ENCODE data around the gene PBX3.

Gene PBX3

DNA sequence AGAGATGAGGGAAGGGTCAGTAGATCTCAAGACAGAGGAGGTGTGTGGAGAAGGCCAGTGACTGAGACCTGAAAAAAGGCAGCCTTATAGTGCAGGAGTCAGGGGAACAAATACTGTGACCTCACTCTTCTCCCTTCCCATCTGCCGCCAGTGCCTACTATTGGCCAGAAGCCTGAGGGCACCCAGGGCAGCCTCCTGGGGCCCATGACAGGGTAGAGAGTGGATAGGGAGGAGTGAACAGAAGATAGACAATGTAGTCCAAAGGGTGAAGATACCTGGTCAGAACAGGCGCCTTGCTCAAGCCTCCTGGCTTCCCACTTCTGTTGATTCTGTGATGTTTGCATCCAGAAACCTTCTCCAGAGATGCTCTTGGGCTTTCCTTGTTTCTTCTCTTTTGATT is 196.7 kb downstream of the PBX3 start:
- Histone ChIP-seq H3K36me3 (ENCODE audit: control insufficient read depth, insufficient read depth, low read length) (peaks cover 8% of the 10 kb centered on the region), H3K27me3 (ENCODE audit: control insufficient read depth, insufficient read depth, low read length) (no peaks in the 10 kb centered on the region), H3K4me3 (ENCODE audit: low read depth, low read length) (no peak overlapping the region), H3K9ac (ENCODE audit: low read depth, low read length) (no peak overlapping the region), H3K9me3 (ENCODE audit: control insufficient read depth, insufficient read depth, low read length) (peaks cover 4% of the 10 kb centered on the region; the same call in 1 of the 2 replicates), H3K27ac (ENCODE audit: low read depth, low read length) (no peak overlapping the region), H3K4me1 (ENCODE audit: control insufficient read depth, insufficient read depth, low read length) (0 out of 2 replicates have a peak, but pooled peaks cover under 1% of the 10 kb centered on the region)

DNA sequence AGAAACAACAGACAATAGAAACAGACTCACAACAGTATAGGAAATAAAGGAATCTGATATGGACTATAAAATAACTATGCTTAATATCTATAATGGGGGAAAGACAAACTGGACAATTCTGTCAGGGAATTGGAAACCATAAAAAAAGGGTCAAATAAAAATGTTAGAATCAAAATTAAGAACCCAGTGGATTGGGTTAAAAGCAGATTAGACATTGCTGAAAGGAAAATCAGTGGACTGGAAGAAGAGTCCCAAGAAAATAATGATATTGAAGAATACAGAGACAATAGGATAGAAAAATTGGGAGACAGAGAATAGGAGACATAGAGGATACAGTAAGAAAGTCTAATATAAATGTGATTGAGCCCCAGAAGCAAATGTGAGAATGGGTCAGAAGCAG is 199.2 kb downstream of the PBX3 start:
- peaks cover 20% of the 10 kb centered on the region for H3K4me1 ChIP-seq (ENCODE audit: control insufficient read depth, insufficient read depth, low read length)
- peaks cover 4% of the 10 kb centered on the region; the same call in 1 of the 2 replicates for H3K9me3 ChIP-seq (ENCODE audit: control insufficient read depth, insufficient read depth, low read length)
- H3K27me3 ChIP-seq (ENCODE audit: control insufficient read depth, insufficient read depth, low read length), result no peaks in the 10 kb centered on the region
- no peak overlapping the region for H3K27ac ChIP-seq (ENCODE audit: low read depth, low read length)
- peaks cover 8% of the 10 kb centered on the region; the same call in 1 of the 2 replicates for H3K36me3 ChIP-seq (ENCODE audit: control insufficient read depth, insufficient read depth, low read length)
- H3K4me3 ChIP-seq (ENCODE audit: low read depth, low read length), result no peak overlapping the region
- no peak overlapping the region for H3K9ac ChIP-seq (ENCODE audit: low read depth, low read length)

DNA sequence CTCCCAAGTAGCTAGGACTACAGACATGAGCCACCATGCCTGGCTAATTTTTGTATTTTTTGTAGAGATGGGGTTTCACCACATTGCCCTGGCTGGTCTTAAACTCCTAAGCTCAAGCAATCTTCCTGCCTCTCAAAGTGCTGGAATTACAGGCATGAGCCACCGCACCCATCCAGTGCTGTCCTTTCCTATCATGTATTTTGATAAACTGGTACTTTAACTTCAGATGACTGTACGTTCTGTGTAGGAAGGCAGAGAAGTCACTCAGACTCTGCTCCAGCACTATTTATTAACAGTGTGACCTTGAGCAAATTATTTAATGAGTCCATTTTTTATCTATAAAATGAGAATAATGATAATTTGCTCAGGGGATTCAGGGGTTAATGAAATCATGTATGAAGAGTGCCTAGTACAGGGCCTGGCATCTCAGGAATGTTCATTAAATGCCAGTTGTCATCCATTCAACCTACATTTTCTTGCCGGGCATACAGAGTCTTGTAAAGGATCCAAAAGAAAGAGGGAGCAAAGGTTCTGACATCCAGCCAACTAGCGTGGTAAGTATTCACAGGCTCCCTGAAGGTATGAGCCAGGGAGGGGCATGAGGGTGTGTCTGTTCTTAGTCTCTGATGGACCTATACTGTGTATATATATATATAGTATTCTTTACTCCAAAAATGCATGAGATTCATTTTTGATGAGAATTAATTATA is 201.9 kb downstream of the PBX3 start:
- H3K27ac ChIP-seq (ENCODE audit: low read depth, low read length), result no peak overlapping the region
- no peak overlapping the region for H3K4me3 ChIP-seq (ENCODE audit: low read depth, low read length)
- peaks cover 4% of the 10 kb centered on the region; the same call in 1 of the 2 replicates for H3K9me3 ChIP-seq (ENCODE audit: control insufficient read depth, insufficient read depth, low read length)
- no peaks in the 10 kb centered on the region for H3K27me3 ChIP-seq (ENCODE audit: control insufficient read depth, insufficient read depth, low read length)
- H3K36me3 ChIP-seq (ENCODE audit: control insufficient read depth, insufficient read depth, low read length), result peaks cover 5% of the 10 kb centered on the region; the same call in 1 of the 2 replicates
- H3K9ac ChIP-seq (ENCODE audit: low read depth, low read length), result no peak overlapping the region
- peaks cover 34% of the 10 kb centered on the region for H3K4me1 ChIP-seq (ENCODE audit: control insufficient read depth, insufficient read depth, low read length)

DNA sequence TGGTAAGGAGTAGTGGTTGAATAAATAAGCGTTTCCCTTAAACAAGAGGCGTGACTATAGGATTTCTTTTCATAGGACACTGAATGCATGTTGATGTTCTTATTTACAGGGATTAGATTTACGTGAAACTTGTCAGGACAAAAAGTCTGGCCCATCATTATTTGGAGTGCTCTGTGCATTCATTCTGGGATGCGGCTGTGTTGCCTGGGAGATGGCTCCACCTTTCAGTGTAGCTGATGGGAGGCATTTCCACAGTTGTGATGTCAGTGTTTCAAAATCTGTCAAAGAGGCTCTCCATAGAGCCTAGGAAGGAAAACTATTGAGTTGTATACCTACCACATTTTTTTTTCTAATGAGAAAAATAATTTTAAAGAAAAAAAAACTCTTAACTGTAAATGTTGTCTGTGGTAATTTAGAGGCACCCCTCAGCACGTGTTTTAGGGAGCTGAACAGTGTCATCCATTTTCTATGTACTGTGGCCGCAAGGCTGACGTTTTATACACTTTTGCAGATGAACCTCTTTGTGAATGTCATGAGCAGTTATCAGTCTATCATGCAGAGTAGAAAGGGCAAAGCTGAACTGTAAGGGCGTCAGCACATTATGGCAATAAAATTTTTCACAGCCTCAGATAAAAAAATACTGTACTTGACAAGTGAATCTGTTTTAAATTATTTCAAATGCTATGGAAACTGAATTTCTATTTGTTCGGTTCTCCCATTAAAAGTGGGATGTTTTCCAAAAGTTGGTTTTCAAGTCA is 202.7 kb downstream of the PBX3 start:
- Histone ChIP-seq H3K9me3 (ENCODE audit: control insufficient read depth, insufficient read depth, low read length) (peaks cover 4% of the 10 kb centered on the region; the same call in 1 of the 2 replicates), H3K27me3 (ENCODE audit: control insufficient read depth, insufficient read depth, low read length) (no peaks in the 10 kb centered on the region), H3K4me1 (ENCODE audit: control insufficient read depth, insufficient read depth, low read length) (peaks cover 34% of the 10 kb centered on the region), H3K36me3 (ENCODE audit: control insufficient read depth, insufficient read depth, low read length) (peaks cover 5% of the 10 kb centered on the region; the same call in 1 of the 2 replicates), H3K27ac (ENCODE audit: low read depth, low read length) (peak overlapping the region; percentile 83), H3K9ac (ENCODE audit: low read depth, low read length) (no peak overlapping the region), H3K4me3 (ENCODE audit: low read depth, low read length) (no peak overlapping the region)

DNA sequence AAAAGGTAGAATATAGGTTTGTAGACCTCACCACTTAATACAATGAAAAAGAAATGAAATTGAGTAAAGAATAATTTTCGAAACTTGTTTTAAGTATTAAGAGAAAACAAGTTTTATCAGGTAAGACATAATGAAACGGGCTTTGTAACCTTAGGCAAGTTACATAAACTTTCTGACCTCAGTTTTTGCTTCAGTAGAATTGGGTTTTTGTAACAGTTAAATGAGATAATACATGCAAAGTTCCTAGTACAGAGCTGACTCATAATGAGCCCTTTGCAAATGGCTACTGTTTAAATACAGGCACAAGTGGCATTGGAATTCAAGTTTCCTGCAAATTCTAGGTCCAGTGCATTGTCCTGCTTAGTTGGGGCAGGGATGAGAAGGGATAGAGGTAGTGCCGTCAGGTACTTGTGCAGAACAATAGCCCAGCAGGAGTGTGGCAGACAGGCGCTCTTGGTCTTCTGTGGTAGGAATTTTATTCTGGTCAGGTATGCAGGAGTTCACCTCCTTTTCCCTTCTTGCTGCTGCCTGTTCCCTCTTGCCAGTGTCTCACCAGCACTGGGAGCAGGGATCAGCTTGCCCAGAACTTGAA is 203.8 kb downstream of the PBX3 start:
- H3K27me3 ChIP-seq (ENCODE audit: control insufficient read depth, insufficient read depth, low read length), result no peaks in the 10 kb centered on the region
- H3K27ac ChIP-seq (ENCODE audit: low read depth, low read length), result peak overlapping the region; percentile 83
- H3K4me3 ChIP-seq (ENCODE audit: low read depth, low read length), result no peak overlapping the region
- no peaks in the 10 kb centered on the region; the same call in 1 of the 2 replicates for H3K36me3 ChIP-seq (ENCODE audit: control insufficient read depth, insufficient read depth, low read length)
- H3K9me3 ChIP-seq (ENCODE audit: control insufficient read depth, insufficient read depth, low read length), result no peaks in the 10 kb centered on the region
- peaks cover 42% of the 10 kb centered on the region for H3K4me1 ChIP-seq (ENCODE audit: control insufficient read depth, insufficient read depth, low read length)
- H3K9ac ChIP-seq (ENCODE audit: low read depth, low read length), result 0 out of 2 replicates have a peak overlapping the region, but pooled peaks have one; percentile 24

DNA sequence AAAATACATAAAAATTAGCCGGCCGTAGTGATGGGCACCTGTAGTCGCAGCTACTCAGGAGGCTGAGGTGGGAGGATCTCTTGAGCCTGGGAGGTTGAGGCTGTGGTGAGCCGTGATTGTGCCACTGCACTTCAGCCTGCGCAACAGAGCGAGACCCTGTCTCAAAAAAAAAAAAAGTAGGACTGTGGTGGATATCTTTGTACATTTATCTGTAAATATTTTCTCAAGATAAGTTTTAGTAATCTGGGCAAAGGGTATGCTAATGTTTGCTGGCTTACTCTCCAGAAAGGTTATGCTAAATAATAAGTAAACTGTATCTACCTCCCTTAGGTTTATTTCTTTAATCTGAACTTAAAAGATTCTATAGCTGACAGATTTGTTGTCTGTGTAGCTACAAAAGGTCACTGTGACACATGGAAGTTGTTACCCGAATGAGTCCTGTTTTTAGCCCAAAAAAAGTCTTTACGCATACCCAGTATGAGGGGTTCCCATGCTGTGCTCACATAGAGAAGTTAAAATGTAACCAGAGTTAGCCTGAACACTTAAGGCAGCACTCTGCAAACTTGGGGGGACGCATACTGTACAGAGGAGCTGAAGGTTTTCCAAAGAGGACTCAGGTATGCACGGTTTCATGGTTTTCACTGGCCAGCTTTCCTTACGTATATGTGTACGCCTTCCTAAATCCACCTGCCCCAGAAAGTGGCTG is 206.3 kb downstream of the PBX3 start:
- H3K9me3 ChIP-seq (ENCODE audit: control insufficient read depth, insufficient read depth, low read length), result no peaks in the 10 kb centered on the region
- peaks cover 53% of the 10 kb centered on the region for H3K4me1 ChIP-seq (ENCODE audit: control insufficient read depth, insufficient read depth, low read length)
- H3K36me3 ChIP-seq (ENCODE audit: control insufficient read depth, insufficient read depth, low read length), result no peaks in the 10 kb centered on the region
- H3K4me3 ChIP-seq (ENCODE audit: low read depth, low read length), result no peak overlapping the region
- H3K27ac ChIP-seq (ENCODE audit: low read depth, low read length), result no peak overlapping the region
- H3K9ac ChIP-seq (ENCODE audit: low read depth, low read length), result no peak overlapping the region
- H3K27me3 ChIP-seq (ENCODE audit: control insufficient read depth, insufficient read depth, low read length), result no peaks in the 10 kb centered on the region

DNA sequence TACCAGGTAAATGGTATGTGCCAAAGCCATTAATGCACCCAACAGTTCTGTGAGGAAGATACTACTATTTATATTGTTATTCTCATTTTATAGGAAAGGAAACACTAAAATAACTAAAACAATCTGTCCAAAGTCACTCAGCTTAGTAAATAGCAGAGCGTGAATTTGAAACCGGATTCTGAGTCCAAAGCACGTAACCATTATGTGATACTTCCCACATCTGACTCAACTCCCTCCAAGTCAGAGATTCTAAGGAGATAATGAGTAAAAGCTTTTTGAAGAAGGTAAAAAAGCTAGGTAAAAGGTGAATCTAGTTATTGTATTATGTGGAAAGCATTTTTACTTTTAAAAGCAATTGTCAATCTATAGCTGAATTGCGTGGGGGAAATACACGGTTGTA is 208.9 kb downstream of the PBX3 start:
- Histone ChIP-seq H3K36me3 (ENCODE audit: control insufficient read depth, insufficient read depth, low read length) (peaks cover 6% of the 10 kb centered on the region), H3K27me3 (ENCODE audit: control insufficient read depth, insufficient read depth, low read length) (no peaks in the 10 kb centered on the region), H3K9me3 (ENCODE audit: control insufficient read depth, insufficient read depth, low read length) (no peaks in the 10 kb centered on the region), H3K9ac (ENCODE audit: low read depth, low read length) (no peak overlapping the region), H3K4me3 (ENCODE audit: low read depth, low read length) (no peak overlapping the region), H3K27ac (ENCODE audit: low read depth, low read length) (no peak overlapping the region), H3K4me1 (ENCODE audit: control insufficient read depth, insufficient read depth, low read length) (peaks cover 36% of the 10 kb centered on the region)

DNA sequence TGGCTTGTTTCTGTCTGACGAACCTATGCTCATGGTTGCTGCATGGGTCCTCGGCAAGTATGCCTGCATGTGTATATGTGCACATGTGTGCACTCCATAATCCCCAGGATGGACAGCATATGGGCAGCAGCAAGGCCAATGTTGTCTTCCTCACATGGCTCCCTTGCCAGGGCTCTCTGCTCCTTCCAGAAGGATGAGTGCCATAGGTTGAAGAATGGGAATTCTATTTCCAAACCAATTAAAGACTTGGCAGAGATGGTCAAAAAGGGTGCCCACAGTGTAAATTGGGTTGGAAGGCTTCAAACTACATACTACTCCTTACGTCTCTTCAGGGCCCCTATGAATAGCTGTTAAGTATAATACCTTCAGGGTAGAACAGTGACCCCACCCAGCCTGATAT is 212.1 kb downstream of the PBX3 start:
- no peaks in the 10 kb centered on the region for H3K27me3 ChIP-seq (ENCODE audit: control insufficient read depth, insufficient read depth, low read length)
- H3K4me1 ChIP-seq (ENCODE audit: control insufficient read depth, insufficient read depth, low read length), result peaks cover 19% of the 10 kb centered on the region
- no peak overlapping the region for H3K9ac ChIP-seq (ENCODE audit: low read depth, low read length)
- no peaks in the 10 kb centered on the region for H3K9me3 ChIP-seq (ENCODE audit: control insufficient read depth, insufficient read depth, low read length)
- peaks cover 32% of the 10 kb centered on the region for H3K36me3 ChIP-seq (ENCODE audit: control insufficient read depth, insufficient read depth, low read length)
- no peak overlapping the region for H3K27ac ChIP-seq (ENCODE audit: low read depth, low read length)
- H3K4me3 ChIP-seq (ENCODE audit: low read depth, low read length), result no peak overlapping the region

DNA sequence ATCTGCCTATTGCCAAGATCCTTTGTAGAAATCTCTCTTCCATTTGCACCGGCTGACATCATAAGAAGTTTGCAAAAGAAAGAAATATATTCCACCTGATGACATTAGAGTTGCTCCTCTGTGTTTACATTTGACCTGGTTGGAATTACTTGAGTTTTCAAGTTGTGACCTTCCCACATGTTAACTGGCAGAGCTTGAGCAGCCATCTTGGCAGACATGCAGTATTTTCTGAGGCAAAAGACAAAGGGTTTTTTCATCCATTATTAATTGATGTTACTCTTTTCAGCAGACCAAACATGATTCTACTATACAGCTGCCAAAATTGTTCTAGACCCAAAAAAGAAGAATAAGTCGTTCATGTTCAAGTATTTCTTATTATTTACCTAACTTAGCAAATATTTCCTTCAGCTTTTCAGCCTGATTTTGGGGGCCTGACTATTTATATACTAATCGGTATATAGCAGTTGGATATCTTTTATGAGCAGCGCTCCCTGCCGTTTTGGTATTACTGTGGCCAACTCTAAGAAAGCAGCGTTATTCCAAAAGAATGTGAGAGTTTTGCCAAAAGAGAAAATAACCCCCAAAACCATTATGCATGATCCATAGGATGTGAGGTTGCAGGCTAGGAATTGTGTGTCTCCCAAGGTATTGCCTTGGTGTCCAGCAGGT is 212.9 kb downstream of the PBX3 start:
- Histone ChIP-seq H3K9ac (ENCODE audit: low read depth, low read length) (no peak overlapping the region), H3K36me3 (ENCODE audit: control insufficient read depth, insufficient read depth, low read length) (peaks cover 39% of the 10 kb centered on the region), H3K27ac (ENCODE audit: low read depth, low read length) (no peak overlapping the region), H3K9me3 (ENCODE audit: control insufficient read depth, insufficient read depth, low read length) (no peaks in the 10 kb centered on the region), H3K27me3 (ENCODE audit: control insufficient read depth, insufficient read depth, low read length) (no peaks in the 10 kb centered on the region), H3K4me1 (ENCODE audit: control insufficient read depth, insufficient read depth, low read length) (peaks cover 18% of the 10 kb centered on the region), H3K4me3 (ENCODE audit: low read depth, low read length) (no peak overlapping the region)

DNA sequence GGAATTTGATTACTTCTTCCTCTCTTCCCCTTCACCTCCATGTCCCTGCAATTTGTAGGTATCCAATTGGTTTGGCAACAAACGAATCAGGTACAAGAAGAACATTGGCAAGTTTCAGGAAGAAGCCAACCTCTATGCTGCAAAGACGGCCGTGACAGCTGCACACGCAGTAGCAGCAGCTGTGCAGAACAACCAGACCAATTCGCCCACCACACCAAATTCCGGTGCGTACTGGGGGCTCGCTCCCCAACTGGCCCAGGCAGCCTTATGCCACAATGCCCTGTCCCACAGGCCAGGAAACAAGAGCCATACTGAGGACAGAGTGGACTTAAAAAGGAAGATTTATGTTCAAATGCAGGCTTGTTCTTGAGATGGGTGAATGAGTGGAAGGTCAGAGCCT is 213.5 kb downstream of the PBX3 start:
- H3K4me1 ChIP-seq (ENCODE audit: control insufficient read depth, insufficient read depth, low read length), result peaks cover 12% of the 10 kb centered on the region
- no peak overlapping the region for H3K9ac ChIP-seq (ENCODE audit: low read depth, low read length)

More for the DNA sequence above, 213.5 kb downstream of the PBX3 start:
- Histone ChIP-seq H3K27me3 (ENCODE audit: control insufficient read depth, insufficient read depth, low read length) (no peaks in the 10 kb centered on the region), H3K36me3 (ENCODE audit: control insufficient read depth, insufficient read depth, low read length) (peaks cover 45% of the 10 kb centered on the region), H3K27ac (ENCODE audit: low read depth, low read length) (no peak overlapping the region), H3K9me3 (ENCODE audit: control insufficient read depth, insufficient read depth, low read length) (no peaks in the 10 kb centered on the region), H3K4me3 (ENCODE audit: low read depth, low read length) (no peak overlapping the region)
